MM.1S (cell line): ENCODE data around the gene FAM114A2.

ENCODE experiments used
- DNase-seq: peaks from one replicate; pipeline ENCODE4 v3.0.0-alpha.2; 2015
- H2AFZ ChIP-seq: fragments of 300-600 bp; sonication (generic); 2 replicates; pipeline ENCODE4 v1.6.0; 2016; ENCODE audit warnings: antibody characterized with exemption, low read length
- H3F3A ChIP-seq: fragments of 300-600 bp; sonication (generic); 2 replicates; pipeline ENCODE4 v1.6.1; 2016; ENCODE audit warnings: mild to moderate bottlenecking, antibody characterized with exemption, low read length, moderate library complexity, mixed read lengths; ENCODE audit not compliant: insufficient read depth
- H3K27ac ChIP-seq: fragments of 300-600 bp; sonication (generic); 2 replicates; pipeline ENCODE4 v1.5.1; 2016; ENCODE audit warnings: mild to moderate bottlenecking, low read length
- H3K27me3 ChIP-seq: fragments of 300-600 bp; sonication (generic); replicated peaks from 2 replicates; pipeline ENCODE4 v1.6.0; 2016; ENCODE audit warnings: low read length; ENCODE audit not compliant: insufficient read depth
- H3K36me3 ChIP-seq: fragments of 300-600 bp; sonication (generic); replicated peaks from 2 replicates; pipeline ENCODE4 v1.6.1; 2016; ENCODE audit warnings: mild to moderate bottlenecking, low read length, mixed read lengths; ENCODE audit not compliant: insufficient read depth
- H3K4me1 ChIP-seq: fragments of 300-600 bp; sonication (generic); 2 replicates; pipeline ENCODE4 v1.6.1; 2016; ENCODE audit warnings: low read length, mixed read lengths
- H3K4me2 ChIP-seq: fragments of 300-600 bp; sonication (generic); 2 replicates; pipeline ENCODE4 v1.6.0; 2016; ENCODE audit warnings: low read depth, low read length
- H3K4me3 ChIP-seq: fragments of 300-600 bp; sonication (generic); 2 replicates; pipeline ENCODE4 v1.5.1; 2016; ENCODE audit warnings: low read length, mixed read lengths
- H3K79me2 ChIP-seq: fragments of 300-600 bp; sonication (generic); 2 replicates; pipeline ENCODE4 v1.6.1; 2016; ENCODE audit warnings: mixed run types, low read length, mixed read lengths
- H3K9ac ChIP-seq: fragments of 300-600 bp; sonication (generic); 2 replicates; pipeline ENCODE4 v1.6.1; 2016; ENCODE audit warnings: low read length, mixed read lengths
- H3K9me2 ChIP-seq: fragments of 300-600 bp; sonication (generic); replicated peaks from 2 replicates; pipeline ENCODE4 v1.6.1; 2016; ENCODE audit warnings: mild to moderate bottlenecking, low read length, mixed read lengths; ENCODE audit not compliant: insufficient read depth
- H3K9me3 ChIP-seq: fragments of 300-600 bp; sonication (generic); replicated peaks from 2 replicates; pipeline ENCODE4 v1.6.1; 2016; ENCODE audit warnings: mild to moderate bottlenecking, low read length, mixed read lengths; ENCODE audit not compliant: insufficient read depth
- H4K20me1 ChIP-seq: fragments of 300-600 bp; sonication (generic); 2 replicates; pipeline ENCODE4 v1.6.1; 2016; ENCODE audit warnings: mild to moderate bottlenecking, low read length, moderate library complexity, mixed read lengths; ENCODE audit not compliant: insufficient read depth
- CTCF ChIP-seq: fragments of 300-600 bp; sonication (generic); IDR thresholded peaks from 2 replicates; pipeline ENCODE4 v1.5.1; 2016; ENCODE audit warnings: antibody characterized with exemption, low read length, mixed read lengths
- EZH2 ChIP-seq: fragments of 300-600 bp; sonication (generic); optimal IDR thresholded peaks from 2 replicates; pipeline ENCODE3; 2017; ENCODE audit warnings: low read depth, mild to moderate bottlenecking, antibody characterized with exemption, low read length, mixed read lengths
- EZH2phosphoT487 ChIP-seq: fragments of 300-600 bp; sonication (generic); IDR thresholded peaks from 2 replicates; pipeline ENCODE4 v1.6.1; 2018; ENCODE audit warnings: antibody characterized with exemption, low read length

FAM114A2 gene

DNA sequence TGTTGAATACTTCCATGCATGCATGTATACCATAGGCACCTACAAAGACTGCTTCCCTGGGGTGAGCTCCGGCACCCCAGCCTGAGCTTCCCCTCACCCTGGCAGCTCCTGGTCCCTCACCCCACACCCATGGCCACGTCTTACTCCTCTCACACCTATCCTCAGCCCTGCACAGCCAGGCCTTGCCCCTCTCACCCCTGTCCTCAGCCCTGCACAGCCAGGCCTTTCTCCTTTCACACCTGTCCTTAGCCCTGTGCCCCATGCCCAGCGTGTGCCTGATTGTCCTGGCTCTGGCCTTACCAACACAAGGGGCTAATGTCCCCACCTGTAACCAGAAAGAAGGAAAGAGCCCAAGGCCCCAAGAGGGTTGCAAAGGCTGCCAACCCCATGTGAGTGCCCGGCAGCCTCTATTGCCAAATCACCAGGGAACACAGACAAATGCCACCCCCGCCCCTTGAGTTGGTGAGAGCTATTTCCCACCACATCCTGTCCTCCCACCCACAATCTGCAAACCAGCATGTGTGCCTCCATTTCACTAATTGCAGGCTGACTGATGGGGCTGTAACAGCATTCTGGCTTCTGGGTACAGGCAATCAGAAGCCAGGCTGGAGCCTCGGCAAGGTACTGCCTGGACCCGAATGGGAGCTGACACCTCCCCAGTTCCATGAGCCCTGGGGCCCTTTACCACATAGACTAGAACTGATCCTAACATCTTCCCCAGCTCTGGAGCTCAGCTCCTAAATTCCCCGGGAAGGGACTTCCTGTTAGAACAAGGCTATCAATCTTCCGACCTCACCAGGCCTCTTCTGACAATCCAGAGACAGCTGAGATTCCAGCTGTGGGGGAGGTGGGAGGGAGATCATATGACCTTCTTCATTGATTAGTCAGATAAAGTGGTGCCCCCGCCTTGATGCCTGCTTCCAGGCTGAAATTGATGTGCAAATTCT lies 78.2 kb downstream of the FAM114A2 start:
- Histone ChIP-seq H3K4me3 (no peak overlapping the region), H3K9ac (no peak overlapping the region), H3F3A (no peaks in the 10 kb centered on the region), H3K9me2 (no peaks in the 10 kb centered on the region), H3K36me3 (no peaks in the 10 kb centered on the region), H4K20me1 (no peaks in the 10 kb centered on the region), H3K27ac (no peak overlapping the region), H2AFZ (no peak overlapping the region), H3K9me3 (no peaks in the 10 kb centered on the region), H3K4me2 (no peak overlapping the region), H3K4me1 (no peaks in the 10 kb centered on the region), H3K27me3 (no peaks in the 10 kb centered on the region), H3K79me2 (no peaks in the 10 kb centered on the region)
- TF ChIP-seq CTCF: no peak
- TF ChIP-seq EZH2: no peak
- no peak for TF ChIP-seq EZH2phosphoT487
- no peak for DNase-seq

DNA sequence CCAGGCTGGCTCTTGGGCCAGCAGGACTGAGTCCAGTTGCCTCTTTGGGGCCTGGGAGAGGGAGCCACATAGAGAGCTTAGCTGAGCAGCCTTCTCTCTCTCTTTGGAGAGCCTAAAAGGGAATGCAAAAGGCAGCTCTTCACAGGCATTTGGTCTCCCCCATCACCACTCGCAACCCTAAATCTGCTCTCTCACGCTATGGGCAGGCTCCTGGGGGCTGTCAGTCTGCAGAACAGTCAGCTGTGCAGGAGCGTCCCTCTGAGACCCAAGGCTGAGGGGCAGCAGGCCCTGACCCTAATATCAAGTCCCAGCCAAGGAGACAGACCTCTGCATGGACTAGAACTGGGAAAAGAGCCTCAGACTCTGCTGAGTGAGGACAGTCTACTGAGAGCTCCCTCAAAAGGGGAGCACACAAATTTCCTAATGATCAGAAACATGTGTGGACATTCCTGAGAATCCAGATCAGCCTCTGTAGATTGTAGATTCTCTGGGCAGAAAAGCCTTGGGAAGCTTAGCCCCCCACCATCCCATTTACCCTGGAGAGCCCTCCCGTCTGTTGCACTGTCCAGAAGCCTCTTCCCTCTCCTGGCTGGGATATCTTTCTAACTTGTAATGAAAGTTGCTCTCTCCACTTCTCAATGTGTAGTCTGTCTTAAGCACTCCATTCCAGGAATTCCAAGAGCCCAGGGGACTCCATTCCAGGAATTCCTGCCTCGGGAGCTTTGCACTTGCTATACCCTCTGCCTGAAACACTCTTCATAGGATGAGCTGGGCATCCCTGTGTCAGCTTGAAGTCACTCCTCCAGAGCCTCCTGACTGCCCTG lies 79.4 kb downstream of the FAM114A2 start:
- H2AFZ ChIP-seq: no peak overlapping the region
- H3K9me2 ChIP-seq: no peaks in the 10 kb centered on the region
- no peak overlapping the region for H3K27ac ChIP-seq
- H3K27me3 ChIP-seq: no peaks in the 10 kb centered on the region
- H3F3A ChIP-seq: no peaks in the 10 kb centered on the region
- no peaks in the 10 kb centered on the region for H3K9me3 ChIP-seq
- H3K9ac ChIP-seq: no peak overlapping the region
- H4K20me1 ChIP-seq: no peaks in the 10 kb centered on the region
- no peak overlapping the region for H3K4me3 ChIP-seq
- no peaks in the 10 kb centered on the region for H3K4me1 ChIP-seq
- TF ChIP-seq CTCF (no peak), EZH2phosphoT487 (no peak), EZH2 (no peak)
- no peak overlapping the region for H3K4me2 ChIP-seq
- no peaks in the 10 kb centered on the region for H3K36me3 ChIP-seq
- H3K79me2 ChIP-seq: no peaks in the 10 kb centered on the region
- no peak for DNase-seq

- Histone ChIP-seq H4K20me1 (no peaks in the 10 kb centered on the region), H3K9me3 (no peaks in the 10 kb centered on the region), H3K27ac (no peak overlapping the region), H3K9ac (no peak overlapping the region), H3K4me1 (peaks cover 7% of the 10 kb centered on the region), H2AFZ (no peak overlapping the region), H3K79me2 (no peaks in the 10 kb centered on the region), H3F3A (no peaks in the 10 kb centered on the region), H3K4me2 (no peak overlapping the region), H3K4me3 (no peak overlapping the region), H3K36me3 (no peaks in the 10 kb centered on the region), H3K27me3 (no peaks in the 10 kb centered on the region), H3K9me2 (no peaks in the 10 kb centered on the region)
- DNase-seq: no peak
- TF ChIP-seq EZH2: no peak
- TF ChIP-seq CTCF: no peak
- no peak for TF ChIP-seq EZH2phosphoT487
Measured at GRCh38 chr5:153957205-153957604, 81.5 kb downstream of the FAM114A2 start.
